H1 (cell line): Measurements from ENCODE around the gene LIMK1. TPM values are rescaled to one million over a fixed set of nuclear protein-coding genes. Genes with fewer than 3 reads are reported as not detected.

Experiments used
- EZH2 ChIP-seq: fragments of 200-600 bp; sonication (generic); IDR thresholded peaks from 2 replicates; pipeline ENCODE4 v1.7.1; 2012; ENCODE audit warnings: low read depth, mild to moderate bottlenecking, moderate library complexity, low read length, inconsistent platforms; ENCODE audit not compliant: severe bottlenecking
- PHF8 ChIP-seq: fragments of 200-600 bp; sonication (generic); conservative IDR thresholded peaks from 2 replicates; pipeline ENCODE4 v1.7.1; 2012; ENCODE audit warnings: low read depth, mild to moderate bottlenecking, inconsistent platforms, low read length, moderate library complexity
- RAD21 ChIP-seq, 2 experiments: IDR thresholded peaks in 1 of 2; conservative IDR thresholded peaks in 1 of 2; 2 replicates each; pipeline ENCODE4 v1.6.1; 2011; ENCODE audit warnings: low read depth in 2 of 2, low read length in 2 of 2, improper control_type of control experiment in 1 of 2, inconsistent platforms in 1 of 2, mild to moderate bottlenecking in 1 of 2, moderate library complexity in 1 of 2
- polyA plus RNA-seq, 7 experiments: library from polyadenylated mRNA; depleted of rRNA in 3 of 7; stranded (reverse) in 5 of 7; unstranded in 2 of 7; fragments of >200 nt in 5 of 7; fragments of 200-250 nt in 2 of 7; gene quantifications; 1 replicate in 5 of 7; 2 replicates in 1 of 7; 4 replicates in 1 of 7; pipeline versions ENCODE4 v1.2.1 to v1.2.3, GENCODE V29; 2011 to 2013; ENCODE audit warnings: missing spikeins in 2 of 7, mixed read lengths in 2 of 7
- total RNA-seq: library from RNA; stranded (reverse); fragmentation: NEBNext Ultra II Directional; extraction: Animal tissue kit (Norgen Biotek cat#: 25700); gene quantifications from 2 replicates; pipeline ENCODE4 v1.2.1, GENCODE V29; 2021

LIMK1 gene
- total and polyA plus RNA-seq, 2 of the 8 experiments (the other 6 are each of a cell fraction or from before 2014, with no cell fraction given) = 93.5 to 108 TPM

GRCh38 chr7:74143383-74143782 is 59.8 kb downstream of the LIMK1 start (continued):
- TF ChIP-seq EZH2 (no peak), PHF8 (no peak), RAD21 (IDR thresholded peaks at IDR 0.05 in 1 of 2, conservative IDR thresholded peaks at IDR 0.05 in 1 of 2; ENCODE audit: low read depth in 2 of 2, low read length in 2 of 2) (no peak)
